ENCODE results near the gene ITGB4.

- TF ChIP-seq CTCF (IDR thresholded peaks at IDR 0.05; ENCODE audit: low read length) (no peak), EZH2 (optimal IDR thresholded peaks at IDR 0.05; ENCODE audit: low read depth, low read length) (no peak), EZH2phosphoT487 (IDR thresholded peaks at IDR 0.05; ENCODE audit: low read length) (no peak)
Observed at GRCh38 chr17:75776386-75777295, 55.4 kb downstream of the ITGB4 start.
